GM10266 (cell line): ENCODE data around the gene ITGB6.

Experiments used
- DNase-seq: peaks from one replicate; pipeline ENCODE4 v3.0.0; 2012; ENCODE audit errors: extremely low spot score
- TF ChIP-seq, protein P1 (sequence below): IDR thresholded peaks from 2 replicates; pipeline ENCODE4 v1.5.1; 2012; ENCODE audit warnings: mild to moderate bottlenecking, low read depth; ENCODE audit not compliant: control insufficient read depth, insufficient read depth; ENCODE audit errors: missing control alignments

Gene ITGB6

GRCh38 chr2:160169471-160169870 lies 30.6 kb downstream of the ITGB6 start:
- DNase-seq: no peak
- TF ChIP-seq, protein P1, sequence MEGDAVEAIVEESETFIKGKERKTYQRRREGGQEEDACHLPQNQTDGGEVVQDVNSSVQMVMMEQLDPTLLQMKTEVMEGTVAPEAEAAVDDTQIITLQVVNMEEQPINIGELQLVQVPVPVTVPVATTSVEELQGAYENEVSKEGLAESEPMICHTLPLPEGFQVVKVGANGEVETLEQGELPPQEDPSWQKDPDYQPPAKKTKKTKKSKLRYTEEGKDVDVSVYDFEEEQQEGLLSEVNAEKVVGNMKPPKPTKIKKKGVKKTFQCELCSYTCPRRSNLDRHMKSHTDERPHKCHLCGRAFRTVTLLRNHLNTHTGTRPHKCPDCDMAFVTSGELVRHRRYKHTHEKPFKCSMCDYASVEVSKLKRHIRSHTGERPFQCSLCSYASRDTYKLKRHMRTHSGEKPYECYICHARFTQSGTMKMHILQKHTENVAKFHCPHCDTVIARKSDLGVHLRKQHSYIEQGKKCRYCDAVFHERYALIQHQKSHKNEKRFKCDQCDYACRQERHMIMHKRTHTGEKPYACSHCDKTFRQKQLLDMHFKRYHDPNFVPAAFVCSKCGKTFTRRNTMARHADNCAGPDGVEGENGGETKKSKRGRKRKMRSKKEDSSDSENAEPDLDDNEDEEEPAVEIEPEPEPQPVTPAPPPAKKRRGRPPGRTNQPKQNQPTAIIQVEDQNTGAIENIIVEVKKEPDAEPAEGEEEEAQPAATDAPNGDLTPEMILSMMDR: no peak

GRCh38 chr2:160168878-160169277 lies 31.2 kb downstream of the ITGB6 start:
- DNase-seq: no peak
- TF ChIP-seq, protein P1: no peak

GRCh38 chr2:160167089-160167740 lies 32.9 kb downstream of the ITGB6 start:
- no peak for DNase-seq

DNA sequence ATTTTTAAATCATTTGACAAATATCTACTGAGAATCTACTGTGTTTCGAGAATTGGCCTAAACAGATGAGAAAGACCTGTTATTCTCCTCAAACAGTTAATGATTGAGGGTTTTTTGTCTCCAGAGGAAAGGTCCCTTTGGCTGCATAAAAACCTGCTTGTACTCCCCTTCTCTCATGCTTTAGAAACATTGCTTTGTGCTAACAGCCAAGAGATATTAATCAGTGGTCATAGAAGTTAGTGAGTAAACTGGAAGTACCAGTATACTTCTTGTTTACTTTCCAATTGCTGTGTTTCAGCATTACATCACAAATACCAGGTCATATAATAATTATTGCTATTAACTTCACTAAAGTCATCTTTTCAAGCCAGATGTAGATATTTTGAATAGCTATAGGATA lies 34.1 kb downstream of the ITGB6 start:
- no peak for DNase-seq
- TF ChIP-seq, protein P1: no peak

More at GRCh38 chr2:160167089-160167740, 32.9 kb downstream of the ITGB6 start:
- TF ChIP-seq, protein P1: no peak

- TF ChIP-seq, protein P1: no peak
- DNase-seq: no peak
Observed at GRCh38 chr2:160165081-160165480, 35.0 kb downstream of the ITGB6 start.

GRCh38 chr2:160157861-160158829 lies 41.9 kb downstream of the ITGB6 start:
- TF ChIP-seq, protein P1: no peak
- DNase-seq: no peak
